Measurements from ENCODE around the gene PRKAG2. TPM values are rescaled to one million over a fixed set of nuclear protein-coding genes. Genes with fewer than 3 reads are reported as not detected.

Gene PRKAG2
- total and polyA plus RNA-seq, 4 donors: 17.5 to 33.3 (median 23.9) TPM

DNA sequence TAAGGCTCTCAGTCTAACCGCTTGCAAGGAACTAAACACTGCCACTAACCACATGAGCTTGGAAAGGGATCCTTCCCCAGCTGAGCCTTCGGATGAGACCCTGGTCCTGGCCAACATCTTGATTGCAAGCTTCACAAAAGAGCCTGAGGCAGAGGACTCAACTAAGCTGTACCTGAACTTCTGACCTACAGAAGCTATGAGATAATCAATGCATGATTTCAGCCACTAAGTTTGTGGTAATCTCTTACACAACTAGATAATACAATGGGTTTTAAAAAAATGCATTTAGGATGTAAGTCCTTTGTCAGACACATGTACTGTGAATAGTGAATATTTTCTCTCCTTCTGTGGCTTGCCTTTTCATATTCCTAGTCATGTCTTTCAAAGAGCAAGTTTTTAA is 231.6 kb downstream of the PRKAG2 start:
- WGBS, 2 donors: 98 to 100% methylated on average over 2 of the region's 2 CpGs
- Histone ChIP-seq H3K27ac (ENCODE audit: low read depth in 1 of 2, low read length in 1 of 2) (no peak overlapping the region), H3K27me3 (ENCODE audit: control insufficient read depth in 3 of 3, insufficient read depth in 3 of 3, low read length in 2 of 3) (no peaks in the 10 kb centered on the region), H3K4me3 (no peak overlapping the region), H3K4me1 (ENCODE audit: control insufficient read depth in 5 of 5, insufficient read depth in 5 of 5, low read length in 5 of 5) (peaks cover 0 to 3% (median 0%) of the 10 kb centered on the region in 5 donors), H3K9ac (ENCODE audit: insufficient read depth in 1 of 2, low read length in 2 of 2) (no peak overlapping the region), H3K9me3 (ENCODE audit: control insufficient read depth in 4 of 4, insufficient read depth in 3 of 4, low read length in 3 of 4) (peaks cover 0 to 2% (median 0%) of the 10 kb centered on the region in 4 donors), H3K36me3 (ENCODE audit: control insufficient read depth in 4 of 4, insufficient read depth in 4 of 4, low read length in 4 of 4) (no peaks in the 10 kb centered on the region)
- ATAC-seq (ENCODE audit: insufficient read depth, low FRiP score) (no peak), DNase-seq (no peak)
- no peak for TF ChIP-seq CTCF (IDR thresholded peaks at IDR 0.05; ENCODE audit: control extremely low read depth, extremely low read depth)

DNA sequence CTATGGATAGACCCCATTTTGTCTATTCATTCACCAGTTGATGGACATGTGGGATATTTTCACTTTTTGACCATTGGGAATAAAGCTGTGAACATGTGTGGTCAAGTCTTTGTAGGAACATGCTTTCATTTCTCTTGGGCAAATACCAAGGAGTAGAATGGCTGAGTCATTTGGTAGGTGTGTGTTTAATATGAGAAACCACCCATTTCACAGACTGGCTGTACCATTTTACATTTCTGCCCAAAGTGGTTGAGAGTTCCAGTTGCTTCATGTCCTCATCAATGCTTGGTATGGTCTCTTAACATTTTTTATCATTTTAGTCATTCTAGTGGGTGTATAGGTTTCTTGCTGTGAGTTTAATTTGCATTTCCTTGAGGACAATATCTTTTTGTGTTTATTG is 232.4 kb downstream of the PRKAG2 start:
- Histone ChIP-seq H3K4me1 (ENCODE audit: control insufficient read depth in 5 of 5, insufficient read depth in 5 of 5, low read length in 5 of 5) (peaks cover 0 to 5% (median 0%) of the 10 kb centered on the region in 5 donors), H3K4me3 (no peak overlapping the region), H3K9ac (ENCODE audit: insufficient read depth in 1 of 2, low read length in 2 of 2) (no peak overlapping the region), H3K27ac (ENCODE audit: low read depth in 1 of 2, low read length in 1 of 2) (no peak overlapping the region), H3K9me3 (ENCODE audit: control insufficient read depth in 4 of 4, insufficient read depth in 3 of 4, low read length in 3 of 4) (peaks cover 0 to 2% (median 0%) of the 10 kb centered on the region in 4 donors), H3K36me3 (ENCODE audit: control insufficient read depth in 4 of 4, insufficient read depth in 4 of 4, low read length in 4 of 4) (no peaks in the 10 kb centered on the region), H3K27me3 (ENCODE audit: control insufficient read depth in 3 of 3, insufficient read depth in 3 of 3, low read length in 2 of 3) (no peaks in the 10 kb centered on the region)
- DNase-seq (no peak), ATAC-seq (ENCODE audit: insufficient read depth, low FRiP score) (no peak)
- TF ChIP-seq CTCF (IDR thresholded peaks at IDR 0.05; ENCODE audit: control extremely low read depth, extremely low read depth): no peak

- H3K27ac ChIP-seq (ENCODE audit: low read depth in 1 of 2, low read length in 1 of 2): no peak overlapping the region
- no peak for ATAC-seq (ENCODE audit: insufficient read depth, low FRiP score)
- H3K4me3 ChIP-seq: no peak overlapping the region
- H3K4me1 ChIP-seq (ENCODE audit: control insufficient read depth in 5 of 5, insufficient read depth in 5 of 5, low read length in 5 of 5): peaks cover 0 to 5% (median 0%) of the 10 kb centered on the region in 5 donors
- no peak for DNase-seq
- H3K9me3 ChIP-seq (ENCODE audit: control insufficient read depth in 4 of 4, insufficient read depth in 3 of 4, low read length in 3 of 4): peaks cover 0 to 2% (median 0%) of the 10 kb centered on the region in 4 donors
- WGBS, 2 donors: 83 to 85% methylated on average over 3 of the region's 3 CpGs
- H3K9ac ChIP-seq (ENCODE audit: insufficient read depth in 1 of 2, low read length in 2 of 2): no peak overlapping the region
- no peaks in the 10 kb centered on the region for H3K27me3 ChIP-seq (ENCODE audit: control insufficient read depth in 3 of 3, insufficient read depth in 3 of 3, low read length in 2 of 3)
- no peak for TF ChIP-seq CTCF (IDR thresholded peaks at IDR 0.05; ENCODE audit: control extremely low read depth, extremely low read depth)
- H3K36me3 ChIP-seq (ENCODE audit: control insufficient read depth in 4 of 4, insufficient read depth in 4 of 4, low read length in 4 of 4): no peaks in the 10 kb centered on the region
Measured at GRCh38 chr7:151642746-151643145, 234.2 kb downstream of the PRKAG2 start.

DNA sequence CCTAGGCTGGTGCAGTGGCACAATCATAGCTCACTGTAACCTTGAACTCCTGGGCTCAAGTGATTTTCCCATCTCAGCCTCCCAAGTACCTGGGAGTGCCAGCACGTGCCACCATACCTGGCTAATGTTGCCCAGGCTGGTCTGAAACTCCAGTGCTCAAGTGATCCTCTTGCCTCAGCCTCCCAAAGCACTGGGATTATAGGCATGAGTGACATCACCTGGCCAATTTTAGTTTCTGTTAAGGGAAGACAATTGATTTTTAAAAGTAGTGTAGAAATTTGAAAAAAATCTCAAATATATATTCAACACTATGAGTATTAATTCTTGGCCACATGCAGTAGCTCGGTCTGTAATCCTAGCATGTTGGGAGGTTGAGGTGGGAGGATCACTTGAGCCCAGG is 235.3 kb downstream of the PRKAG2 start:
- 96 to 98% methylated on average over 2 of the region's 2 CpGs for WGBS, 2 donors
- peaks cover 0 to 2% (median 0%) of the 10 kb centered on the region in 4 donors for H3K9me3 ChIP-seq (ENCODE audit: control insufficient read depth in 4 of 4, insufficient read depth in 3 of 4, low read length in 3 of 4)
- ATAC-seq (ENCODE audit: insufficient read depth, low FRiP score) (no peak), DNase-seq (no peak)
- no peaks in the 10 kb centered on the region for H3K36me3 ChIP-seq (ENCODE audit: control insufficient read depth in 4 of 4, insufficient read depth in 4 of 4, low read length in 4 of 4)
- H3K9ac ChIP-seq (ENCODE audit: insufficient read depth in 1 of 2, low read length in 2 of 2): no peak overlapping the region
- no peak for TF ChIP-seq CTCF (IDR thresholded peaks at IDR 0.05; ENCODE audit: control extremely low read depth, extremely low read depth)
- peaks cover 0 to 5% (median 0%) of the 10 kb centered on the region in 5 donors for H3K4me1 ChIP-seq (ENCODE audit: control insufficient read depth in 5 of 5, insufficient read depth in 5 of 5, low read length in 5 of 5)
- H3K27ac ChIP-seq (ENCODE audit: low read depth in 1 of 2, low read length in 1 of 2): peak overlapping the region in 1 of 2 donors; percentile 11
- H3K27me3 ChIP-seq (ENCODE audit: control insufficient read depth in 3 of 3, insufficient read depth in 3 of 3, low read length in 2 of 3): no peaks in the 10 kb centered on the region
- H3K4me3 ChIP-seq: no peak overlapping the region
